ENCODE data around the gene HRNR. TPM values are rescaled to one million over a fixed set of nuclear protein-coding genes. Genes with fewer than 3 reads are reported as not detected.
A peak's percentile ranks its signal among the peaks of the same experiment; 100 is the strongest.

HRNR gene
- total RNA-seq, 6 experiments from 2014 or later = not detected

DNA sequence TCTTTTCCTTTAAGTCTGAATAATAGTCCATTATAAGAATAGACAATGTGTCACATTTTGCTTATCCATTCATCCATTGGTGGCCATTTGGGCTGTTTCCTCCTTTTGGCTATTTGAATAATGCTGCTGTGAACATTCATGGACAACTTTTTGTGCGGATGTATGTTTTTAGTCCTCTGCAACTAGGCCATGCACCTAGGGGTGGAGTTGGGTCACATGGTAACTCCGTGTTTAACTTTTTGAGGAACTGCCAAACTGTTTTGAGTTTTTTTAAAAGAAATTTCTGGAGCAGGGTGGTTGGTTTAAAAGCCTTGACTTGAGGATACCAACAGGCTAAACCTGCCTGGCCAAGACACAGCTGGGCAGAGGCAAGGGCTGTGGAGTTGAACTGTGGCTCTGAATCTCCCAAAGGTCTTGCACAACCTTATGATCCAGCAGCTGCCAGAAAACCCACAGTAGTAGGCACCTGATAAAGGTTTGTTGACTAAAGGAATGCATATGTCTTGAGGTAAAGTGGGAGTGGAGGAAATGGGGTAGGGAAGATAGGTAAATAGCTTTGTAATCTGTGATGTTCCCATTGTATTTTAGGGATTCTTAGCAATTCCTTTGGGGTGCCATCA lies 59.4 kb downstream of the HRNR start:
- TF ChIP-seq, protein P1, sequence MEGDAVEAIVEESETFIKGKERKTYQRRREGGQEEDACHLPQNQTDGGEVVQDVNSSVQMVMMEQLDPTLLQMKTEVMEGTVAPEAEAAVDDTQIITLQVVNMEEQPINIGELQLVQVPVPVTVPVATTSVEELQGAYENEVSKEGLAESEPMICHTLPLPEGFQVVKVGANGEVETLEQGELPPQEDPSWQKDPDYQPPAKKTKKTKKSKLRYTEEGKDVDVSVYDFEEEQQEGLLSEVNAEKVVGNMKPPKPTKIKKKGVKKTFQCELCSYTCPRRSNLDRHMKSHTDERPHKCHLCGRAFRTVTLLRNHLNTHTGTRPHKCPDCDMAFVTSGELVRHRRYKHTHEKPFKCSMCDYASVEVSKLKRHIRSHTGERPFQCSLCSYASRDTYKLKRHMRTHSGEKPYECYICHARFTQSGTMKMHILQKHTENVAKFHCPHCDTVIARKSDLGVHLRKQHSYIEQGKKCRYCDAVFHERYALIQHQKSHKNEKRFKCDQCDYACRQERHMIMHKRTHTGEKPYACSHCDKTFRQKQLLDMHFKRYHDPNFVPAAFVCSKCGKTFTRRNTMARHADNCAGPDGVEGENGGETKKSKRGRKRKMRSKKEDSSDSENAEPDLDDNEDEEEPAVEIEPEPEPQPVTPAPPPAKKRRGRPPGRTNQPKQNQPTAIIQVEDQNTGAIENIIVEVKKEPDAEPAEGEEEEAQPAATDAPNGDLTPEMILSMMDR (IDR thresholded peaks at IDR 0.05) = no peak
- H3K27ac Mint-ChIP-seq = no peak overlapping the region
- H3K36me3 Mint-ChIP-seq (ENCODE audit: low read depth) = peaks cover 6% of the 10 kb centered on the region; the same call in 1 of the 2 replicates
- H3K4me3 Mint-ChIP-seq = no peak overlapping the region
- H3K27me3 Mint-ChIP-seq (ENCODE audit: insufficient read depth) = peaks cover 24% of the 10 kb centered on the region
- H3K9me3 Mint-ChIP-seq = no peaks in the 10 kb centered on the region; the same call in 1 of the 2 replicates
- peaks cover 50% of the 10 kb centered on the region for H3K4me1 Mint-ChIP-seq (ENCODE audit: low read depth)
- no peak for DNase-seq

DNA sequence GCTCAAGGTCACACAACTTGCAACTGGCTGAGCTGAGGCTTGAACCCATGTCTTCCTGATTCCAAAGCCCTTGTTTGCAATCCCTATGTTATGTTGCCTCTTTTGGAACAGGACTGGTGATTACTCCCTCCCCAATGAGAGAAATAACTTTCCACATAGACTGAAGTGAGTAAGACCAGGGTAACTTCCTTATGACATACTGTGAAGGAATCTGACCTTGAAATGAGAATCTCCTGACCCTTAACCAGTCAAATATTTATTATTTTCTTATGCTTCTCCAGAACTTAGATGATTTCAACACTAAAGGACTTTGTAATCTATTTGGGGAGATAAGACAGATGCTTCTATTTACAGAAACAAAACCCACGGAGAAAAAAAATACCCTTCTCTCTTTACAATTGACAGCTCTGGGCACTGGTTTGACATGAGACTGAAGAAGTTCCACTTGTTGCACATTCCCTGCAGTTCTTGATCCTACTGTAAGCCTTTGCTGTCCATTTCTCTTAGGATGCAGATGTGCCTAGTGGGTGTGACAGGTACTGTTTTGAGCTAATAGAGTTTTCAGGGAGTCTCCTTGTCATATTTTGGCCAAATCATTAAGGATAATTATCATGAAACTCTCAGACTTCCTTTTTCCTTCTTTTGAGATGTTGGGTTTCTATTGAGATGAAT lies 61.1 kb downstream of the HRNR start:
- H3K4me3 Mint-ChIP-seq = no peak overlapping the region
- DNase-seq = peak; percentile 90
- H3K36me3 Mint-ChIP-seq (ENCODE audit: low read depth) = peaks cover 6% of the 10 kb centered on the region; the same call in 1 of the 2 replicates
- no peaks in the 10 kb centered on the region; the same call in 1 of the 2 replicates for H3K9me3 Mint-ChIP-seq
- no peak overlapping the region for H3K27ac Mint-ChIP-seq
- TF ChIP-seq, protein P1 (IDR thresholded peaks at IDR 0.05) = peak; percentile 39; the same call in 1 of the 2 replicates
- H3K27me3 Mint-ChIP-seq (ENCODE audit: insufficient read depth) = peaks cover 16% of the 10 kb centered on the region
- H3K4me1 Mint-ChIP-seq (ENCODE audit: low read depth) = peaks cover 38% of the 10 kb centered on the region

Other genes with a start within 250 kb of the HRNR start
- gene S100A10, start 230.3 kb downstream of the HRNR start, total RNA-seq (2021; fragmentation: NEBNext Ultra II Directional; extraction: Animal tissue kit (Norgen Biotek cat#: 25700)) = 100 to 1,000 TPM; 390 to 518 (median 442) TPM
- 1,000 to 10,000 TPM; 1,164 to 1,256 (median 1,179) TPM for gene S100A11, start 187.2 kb downstream of the HRNR start, total RNA-seq (2021; fragmentation: NEBNext Ultra II Directional; extraction: Animal tissue kit (Norgen Biotek cat#: 25700))
- not detected for gene TCHHL1, start 135.1 kb downstream of the HRNR start, total RNA-seq (2021; fragmentation: NEBNext Ultra II Directional; extraction: Animal tissue kit (Norgen Biotek cat#: 25700))
- under 1 TPM in 2 of 6 experiments, not detected in 4; 0.03 to 0.05 TPM for gene TCHH, start 108.7 kb downstream of the HRNR start, total RNA-seq (2021; fragmentation: NEBNext Ultra II Directional; extraction: Animal tissue kit (Norgen Biotek cat#: 25700))
- gene RPTN, start 65.0 kb downstream of the HRNR start, total RNA-seq (2021; fragmentation: NEBNext Ultra II Directional; extraction: Animal tissue kit (Norgen Biotek cat#: 25700)) = not detected
- gene FLG, start 101.0 kb upstream of the HRNR start, total RNA-seq (2021; fragmentation: NEBNext Ultra II Directional; extraction: Animal tissue kit (Norgen Biotek cat#: 25700)) = under 1 TPM in 1 of 6 experiments, not detected in 5; 0.02 TPM
- gene FLG2, start 135.8 kb upstream of the HRNR start, total RNA-seq (2021; fragmentation: NEBNext Ultra II Directional; extraction: Animal tissue kit (Norgen Biotek cat#: 25700)) = not detected
- gene CRNN, start 190.1 kb upstream of the HRNR start, total RNA-seq (2021; fragmentation: NEBNext Ultra II Directional; extraction: Animal tissue kit (Norgen Biotek cat#: 25700)) = not detected

Measured in HFFc6 (cell line).